Neutrophil (primary cell): ENCODE measurements around the gene LGR6.

ENCODE experiments used
- H3K27ac ChIP-seq: fragments of 200-600 bp; sonication (generic); 2 replicates; pipeline ENCODE4 v1.5.1; 2016; ENCODE audit warnings: mild to moderate bottlenecking, moderate library complexity
- H3K27me3 ChIP-seq: fragments of 200-600 bp; sonication (generic); 2 replicates; pipeline ENCODE4 v1.6.0; 2016; ENCODE audit warnings: mild to moderate bottlenecking
- H3K36me3 ChIP-seq: fragments of 200-600 bp; sonication (generic); 2 replicates; pipeline ENCODE4 v1.5.1; 2017
- H3K4me1 ChIP-seq, 2 experiments: fragments of 200-600 bp in 1 of 2; sonication (generic) in 1 of 2; 1 replicate in 1 of 2; 2 replicates in 1 of 2; pipeline versions ENCODE4 v1.5.1 to v1.6.1; 2013 to 2016; ENCODE audit warnings: low read depth in 1 of 2, low read length in 1 of 2, mild to moderate bottlenecking in 1 of 2, moderate library complexity in 1 of 2; ENCODE audit not compliant: control insufficient read depth in 1 of 2, insufficient read depth in 1 of 2
- H3K4me3 ChIP-seq, 2 experiments: fragments of 200-600 bp in 1 of 2; sonication (generic) in 1 of 2; 1 replicate in 1 of 2; 2 replicates in 1 of 2; pipeline ENCODE4 v1.5.1; 2013 to 2016; ENCODE audit warnings: low read depth in 1 of 2, low read length in 1 of 2, mild to moderate bottlenecking in 1 of 2, moderate library complexity in 1 of 2
- H3K9me3 ChIP-seq: fragments of 200-600 bp; sonication (generic); 2 replicates; pipeline ENCODE4 v1.5.1; 2016
- TF ChIP-seq, protein P1 (sequence below): fragments of 200-600 bp; sonication (generic); IDR thresholded peaks from 2 replicates; pipeline ENCODE4 v1.5.1; 2016; ENCODE audit warnings: antibody characterized with exemption

Gene LGR6

DNA sequence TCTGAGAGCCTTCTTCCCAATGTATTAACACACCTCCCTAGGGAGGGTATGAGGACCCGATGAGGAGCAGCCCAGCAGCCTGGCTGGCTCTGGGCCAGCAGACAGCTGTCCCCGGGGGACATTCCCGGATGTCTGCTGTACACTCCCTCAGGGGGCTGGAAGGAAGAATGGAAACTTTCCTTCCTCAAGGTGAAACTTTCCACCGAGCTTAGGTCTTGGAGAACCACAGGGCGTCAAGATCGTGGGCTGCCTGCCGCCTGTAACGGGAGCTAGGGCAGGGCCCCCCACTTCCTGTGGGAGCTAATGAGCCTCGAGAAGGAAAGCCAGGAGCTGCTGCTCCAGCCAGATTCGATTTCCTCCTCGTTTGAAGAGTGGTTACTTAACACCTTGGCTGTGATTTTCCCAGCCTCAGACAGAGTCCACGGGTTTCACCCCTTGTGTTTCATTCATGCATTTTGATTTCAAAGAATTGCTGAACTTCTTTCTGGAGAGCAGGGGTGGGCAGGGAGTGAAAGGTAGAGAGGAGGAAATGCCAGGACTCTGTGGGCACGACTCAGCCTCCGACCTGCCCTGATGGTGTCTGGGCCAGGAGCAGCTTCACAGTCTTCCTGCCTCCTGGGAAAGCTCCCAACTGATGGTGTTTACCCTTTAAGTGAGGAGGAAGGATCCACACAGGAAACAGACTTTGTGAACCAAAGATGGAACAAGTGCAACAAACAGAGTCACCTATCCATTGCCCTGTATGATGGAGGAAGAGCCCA lies 118.5 kb downstream of the LGR6 start:
- Histone ChIP-seq H3K36me3 (no peaks in the 10 kb centered on the region), H3K27me3 (peaks cover 47% of the 10 kb centered on the region), H3K4me1 (no peaks in the 10 kb centered on the region), H3K4me3 (no peak overlapping the region), H3K27ac (no peak overlapping the region), H3K9me3 (no peaks in the 10 kb centered on the region)
- TF ChIP-seq, protein P1, sequence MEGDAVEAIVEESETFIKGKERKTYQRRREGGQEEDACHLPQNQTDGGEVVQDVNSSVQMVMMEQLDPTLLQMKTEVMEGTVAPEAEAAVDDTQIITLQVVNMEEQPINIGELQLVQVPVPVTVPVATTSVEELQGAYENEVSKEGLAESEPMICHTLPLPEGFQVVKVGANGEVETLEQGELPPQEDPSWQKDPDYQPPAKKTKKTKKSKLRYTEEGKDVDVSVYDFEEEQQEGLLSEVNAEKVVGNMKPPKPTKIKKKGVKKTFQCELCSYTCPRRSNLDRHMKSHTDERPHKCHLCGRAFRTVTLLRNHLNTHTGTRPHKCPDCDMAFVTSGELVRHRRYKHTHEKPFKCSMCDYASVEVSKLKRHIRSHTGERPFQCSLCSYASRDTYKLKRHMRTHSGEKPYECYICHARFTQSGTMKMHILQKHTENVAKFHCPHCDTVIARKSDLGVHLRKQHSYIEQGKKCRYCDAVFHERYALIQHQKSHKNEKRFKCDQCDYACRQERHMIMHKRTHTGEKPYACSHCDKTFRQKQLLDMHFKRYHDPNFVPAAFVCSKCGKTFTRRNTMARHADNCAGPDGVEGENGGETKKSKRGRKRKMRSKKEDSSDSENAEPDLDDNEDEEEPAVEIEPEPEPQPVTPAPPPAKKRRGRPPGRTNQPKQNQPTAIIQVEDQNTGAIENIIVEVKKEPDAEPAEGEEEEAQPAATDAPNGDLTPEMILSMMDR = no peak

DNA sequence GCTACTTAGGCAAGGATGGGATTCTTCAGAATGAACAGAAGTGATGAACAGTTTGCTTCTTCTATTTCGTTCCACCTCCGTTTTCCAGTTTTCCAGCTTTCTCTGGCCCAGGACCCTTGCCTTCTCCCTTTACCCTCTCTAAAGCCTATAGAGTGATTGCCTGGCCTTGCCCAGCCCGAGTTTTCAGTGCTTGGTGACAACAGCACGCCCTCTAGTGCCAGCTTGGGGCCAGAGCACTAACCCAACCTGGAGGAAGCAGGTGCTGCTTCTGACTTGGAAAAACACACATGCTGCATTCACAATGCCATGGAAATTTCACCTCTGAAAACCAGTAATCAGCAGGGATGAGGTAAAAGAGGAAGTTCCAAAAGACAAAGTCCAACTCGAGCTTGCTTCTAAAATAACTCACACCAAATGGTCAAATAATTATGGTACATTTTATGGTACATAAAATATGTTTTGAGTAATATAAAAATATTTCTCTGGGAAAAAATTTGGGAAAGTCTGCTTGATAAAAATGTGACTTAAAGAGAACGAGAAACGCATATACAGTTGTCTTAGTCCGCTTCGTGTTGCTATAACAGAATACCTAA lies 122.1 kb downstream of the LGR6 start:
- Histone ChIP-seq H3K9me3 (no peaks in the 10 kb centered on the region), H3K27ac (no peak overlapping the region), H3K4me3 (no peak overlapping the region), H3K36me3 (no peaks in the 10 kb centered on the region), H3K4me1 (no peaks in the 10 kb centered on the region), H3K27me3 (peaks cover 47% of the 10 kb centered on the region)
- TF ChIP-seq, protein P1 = peak; percentile 54

DNA sequence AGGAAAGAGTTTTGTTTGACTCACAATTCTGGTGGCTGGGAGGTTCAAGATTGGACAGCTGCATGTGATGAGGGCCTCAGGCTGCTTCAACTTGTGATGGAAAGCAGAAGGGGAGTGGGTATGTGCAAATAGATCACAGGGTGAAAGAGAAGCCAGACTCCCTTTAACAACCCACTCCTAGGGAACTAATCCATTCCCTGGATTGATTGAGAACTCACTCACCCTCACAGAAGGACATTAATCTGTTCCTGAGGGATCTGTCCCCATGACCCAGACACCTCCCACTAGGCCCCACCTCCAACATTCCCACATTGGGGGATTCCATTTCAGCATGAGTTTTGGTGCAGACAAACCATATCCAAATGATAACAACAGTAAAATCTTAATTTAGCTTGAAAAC lies 122.6 kb downstream of the LGR6 start:
- TF ChIP-seq, protein P1 = no peak
- no peaks in the 10 kb centered on the region for H3K9me3 ChIP-seq
- H3K27me3 ChIP-seq = peaks cover 47% of the 10 kb centered on the region
- no peak overlapping the region for H3K27ac ChIP-seq
- H3K4me1 ChIP-seq = no peaks in the 10 kb centered on the region
- H3K4me3 ChIP-seq = no peak overlapping the region
- no peaks in the 10 kb centered on the region for H3K36me3 ChIP-seq

DNA sequence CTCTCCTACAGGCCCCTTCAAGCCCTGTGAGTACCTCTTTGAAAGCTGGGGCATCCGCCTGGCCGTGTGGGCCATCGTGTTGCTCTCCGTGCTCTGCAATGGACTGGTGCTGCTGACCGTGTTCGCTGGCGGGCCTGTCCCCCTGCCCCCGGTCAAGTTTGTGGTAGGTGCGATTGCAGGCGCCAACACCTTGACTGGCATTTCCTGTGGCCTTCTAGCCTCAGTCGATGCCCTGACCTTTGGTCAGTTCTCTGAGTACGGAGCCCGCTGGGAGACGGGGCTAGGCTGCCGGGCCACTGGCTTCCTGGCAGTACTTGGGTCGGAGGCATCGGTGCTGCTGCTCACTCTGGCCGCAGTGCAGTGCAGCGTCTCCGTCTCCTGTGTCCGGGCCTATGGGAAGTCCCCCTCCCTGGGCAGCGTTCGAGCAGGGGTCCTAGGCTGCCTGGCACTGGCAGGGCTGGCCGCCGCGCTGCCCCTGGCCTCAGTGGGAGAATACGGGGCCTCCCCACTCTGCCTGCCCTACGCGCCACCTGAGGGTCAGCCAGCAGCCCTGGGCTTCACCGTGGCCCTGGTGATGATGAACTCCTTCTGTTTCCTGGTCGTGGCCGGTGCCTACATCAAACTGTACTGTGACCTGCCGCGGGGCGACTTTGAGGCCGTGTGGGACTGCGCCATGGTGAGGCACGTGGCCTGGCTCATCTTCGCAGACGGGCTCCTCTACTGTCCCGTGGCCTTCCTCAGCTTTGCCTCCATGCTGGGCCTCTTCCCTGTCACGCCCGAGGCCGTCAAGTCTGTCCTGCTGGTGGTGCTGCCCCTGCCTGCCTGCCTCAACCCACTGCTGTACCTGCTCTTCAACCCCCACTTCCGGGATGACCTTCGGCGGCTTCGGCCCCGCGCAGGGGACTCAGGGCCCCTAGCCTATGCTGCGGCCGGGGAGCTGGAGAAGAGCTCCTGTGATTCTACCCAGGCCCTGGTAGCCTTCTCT lies 124.6 kb downstream of the LGR6 start:
- TF ChIP-seq, protein P1 = no peak
- peaks cover 32% of the 10 kb centered on the region for H3K27me3 ChIP-seq
- H3K9me3 ChIP-seq = no peaks in the 10 kb centered on the region
- H3K27ac ChIP-seq = no peak overlapping the region
- H3K4me1 ChIP-seq = no peaks in the 10 kb centered on the region
- H3K36me3 ChIP-seq = no peaks in the 10 kb centered on the region
- H3K4me3 ChIP-seq = no peak overlapping the region

DNA sequence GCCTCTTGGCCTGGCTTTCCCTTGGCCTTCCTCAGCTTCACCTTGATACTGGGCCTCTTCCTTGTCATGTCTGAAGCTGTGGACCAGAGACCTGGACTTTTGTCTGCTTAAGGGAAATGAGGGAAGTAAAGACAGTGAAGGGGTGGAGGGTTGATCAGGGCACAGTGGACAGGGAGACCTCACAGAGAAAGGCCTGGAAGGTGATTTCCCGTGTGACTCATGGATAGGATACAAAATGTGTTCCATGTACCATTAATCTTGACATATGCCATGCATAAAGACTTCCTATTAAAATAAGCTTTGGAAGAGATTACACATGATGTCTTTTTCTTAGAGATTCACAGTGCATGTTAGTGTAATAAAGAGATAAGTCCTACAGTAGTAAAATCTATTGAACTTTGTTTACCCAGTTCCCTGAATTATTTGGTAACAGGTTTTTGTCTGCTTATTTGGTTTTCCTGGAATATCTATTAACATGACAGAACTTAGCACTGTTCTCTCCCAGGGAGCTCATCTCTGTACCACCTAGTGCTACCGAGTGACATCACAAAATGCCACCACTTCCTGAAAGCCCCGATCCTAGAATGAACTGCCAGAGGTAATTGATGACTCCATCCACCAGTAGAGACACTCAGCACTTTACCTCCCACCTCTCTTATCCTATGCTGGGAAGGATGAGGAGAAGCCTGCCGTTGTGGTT lies 125.9 kb downstream of the LGR6 start:
- Histone ChIP-seq H3K36me3 (no peaks in the 10 kb centered on the region), H3K9me3 (no peaks in the 10 kb centered on the region)
- TF ChIP-seq, protein P1 = no peak

More for the DNA sequence above, 125.9 kb downstream of the LGR6 start:
- no peak overlapping the region for H3K27ac ChIP-seq
- peaks cover 19% of the 10 kb centered on the region for H3K27me3 ChIP-seq
- H3K4me1 ChIP-seq = no peaks in the 10 kb centered on the region
- H3K4me3 ChIP-seq = no peak overlapping the region
